K562 (cell line): ENCODE data around the gene FRMPD2. TPM values are rescaled to one million over a fixed set of nuclear protein-coding genes. Genes with fewer than 3 reads are reported as not detected.
A peak's percentile ranks its signal among the peaks of the same experiment; 100 is the strongest.

Source experiments
- ATAC-seq: fragments of 200-7000 bp; cut with Tn5 transposase; 3 replicates; pipeline ENCODE4 v1.9.1; 2020; ENCODE audit warnings: moderate library complexity
- BruUV-seq: library from RNA; stranded (reverse); fragments of 400-500 nt; replicated peaks from 2 replicates; lab custom pipeline; 2021; lab: Mats Ljungman, UMichigan
- CTCF ChIA-PET: fragments of 300-600 bp; formaldehyde crosslinking; extraction: SDS; loops from one replicate; lab custom pipeline; 2021; ENCODE audit warnings: low intra/inter-chr PET ratio; lab: Yijun Ruan, JAX
- POLR2A ChIA-PET: fragments of 300-600, 350-650 bp; sonication (Branson Sonifier 250); formaldehyde crosslinking; extraction: SDS; loops from one replicate; lab custom pipeline; 2021; ENCODE audit warnings: antibody characterized with exemption, inconsistent platforms; lab: Yijun Ruan, JAX
- DNase-seq, 4 experiments: peaks; one replicate each; pipeline versions ENCODE4 v3.0.0 to v3.0.0-alpha.2; 2011 to 2018; ENCODE audit warnings: low spot score in 3 of 4, mixed read lengths in 3 of 4; ENCODE audit errors: extremely low read depth in 1 of 4
- FAIRE-seq: peaks from 2 replicates; lab custom pipeline; 2011; peaks lifted over from hg19 to GRCh38; lab: Jason Lieb, UNC
- H2AFZ ChIP-seq: 2 replicates; pipeline ENCODE4 v1.6.0; 2011; ENCODE audit warnings: low read depth, low read length, control low read depth, inconsistent platforms
- H3K27ac ChIP-seq: fragments of 200-600 bp; 3 replicates; pipeline ENCODE4 v1.8.0; 2011; ENCODE audit warnings: low read depth, mild to moderate bottlenecking, control low read depth, inconsistent platforms, low read length, moderate library complexity, mixed read lengths; ENCODE audit errors: extremely low read depth
- H3K27me3 ChIP-seq, 2 experiments: fragments of 300-600 bp in 1 of 2; 2 replicates in 1 of 2; 3 replicates in 1 of 2; pipeline versions ENCODE4 v1.6.0 to v1.8.0; 2011; ENCODE audit warnings: inconsistent platforms in 2 of 2, low read length in 2 of 2, mild to moderate bottlenecking in 1 of 2, mixed read lengths in 1 of 2, moderate library complexity in 1 of 2; ENCODE audit not compliant: control insufficient read depth in 2 of 2, insufficient read depth in 2 of 2
- H3K36me3 ChIP-seq: fragments of 300-600 bp; 3 replicates; pipeline ENCODE4 v1.8.0; 2011; ENCODE audit warnings: mild to moderate bottlenecking, low read length, inconsistent platforms; ENCODE audit not compliant: control insufficient read depth, insufficient read depth
- H3K4me1 ChIP-seq, 2 experiments: fragments of 200-600 bp in 1 of 2; replicated peaks in 1 of 2; 2 replicates in 1 of 2; 3 replicates in 1 of 2; pipeline versions ENCODE4 v1.5.1 to v1.8.0; 2011; ENCODE audit warnings: inconsistent platforms in 2 of 2, low read length in 2 of 2, mild to moderate bottlenecking in 1 of 2, mixed read lengths in 1 of 2, moderate library complexity in 1 of 2; ENCODE audit not compliant: control insufficient read depth in 2 of 2, insufficient read depth in 2 of 2
- H3K4me2 ChIP-seq: 2 replicates; pipeline ENCODE4 v1.6.1; 2011; ENCODE audit warnings: low read length, control low read depth, inconsistent platforms, mixed read lengths; ENCODE audit not compliant: insufficient read depth
- H3K4me3 ChIP-seq: fragments of 200-600 bp; sonication (generic), shearing (Covaris generic); 2 replicates; pipeline ENCODE4 v1.5.1; 2016; ENCODE audit warnings: control low read depth, inconsistent platforms
- H3K79me2 ChIP-seq: fragments of 200-600 bp; 3 replicates; pipeline ENCODE4 v1.8.0; 2011; ENCODE audit warnings: low read length, inconsistent platforms; ENCODE audit not compliant: control insufficient read depth, insufficient read depth
- H3K9ac ChIP-seq, 2 experiments: 2 replicates each; pipeline versions ENCODE4 v1.6.0 to v1.6.1; 2011; ENCODE audit warnings: low read depth in 2 of 2, low read length in 2 of 2, control low read depth in 1 of 2, inconsistent platforms in 1 of 2, mild to moderate bottlenecking in 1 of 2, mixed read lengths in 1 of 2; ENCODE audit not compliant: insufficient read depth in 1 of 2
- H3K9me1 ChIP-seq: one replicate; pipeline ENCODE4 v1.6.0; 2011; ENCODE audit warnings: inconsistent platforms, mild to moderate bottlenecking, low read length, moderate library complexity; ENCODE audit not compliant: control insufficient read depth, insufficient read depth
- H3K9me3 ChIP-seq: replicated peaks from 2 replicates; pipeline ENCODE4 v1.5.1; 2011; ENCODE audit warnings: low read depth, low read length, inconsistent platforms; ENCODE audit not compliant: control insufficient read depth, insufficient read depth
- H4K20me1 ChIP-seq: replicated peaks from 2 replicates; pipeline ENCODE4 v1.6.1; 2011; ENCODE audit warnings: low read length, inconsistent platforms, mixed read lengths; ENCODE audit not compliant: control insufficient read depth, insufficient read depth
- HMBOX1 ChIP-seq: sonication (generic); IDR thresholded peaks from 2 replicates; pipeline ENCODE4 v1.6.1; 2016
- MECOM ChIP-seq: fragments of 250-450 bp; sonication (Bioruptor Pico); IDR thresholded peaks from 2 replicates; pipeline ENCODE4 v1.8.0; 2022; ENCODE audit warnings: inconsistent platforms
- RBM25 ChIP-seq: fragments of 200-400 bp; formaldehyde crosslinking; IDR thresholded peaks from 2 replicates; pipeline ENCODE4 v1.6.1; 2018; ENCODE audit warnings: low read length, low read depth, moderate library complexity; ENCODE audit not compliant: severe bottlenecking
- ZFP91 ChIP-seq: sonication (generic); formaldehyde crosslinking; IDR thresholded peaks from 2 replicates; pipeline ENCODE4 v1.8.0; 2022; ENCODE audit warnings: mild to moderate bottlenecking, missing genetic modification reagents
- ZNF398 ChIP-seq: fragments of 250-450 bp; sonication (Bioruptor Pico); IDR thresholded peaks from 2 replicates; pipeline ENCODE4 v1.8.0; 2021; ENCODE audit warnings: moderate library complexity, mild to moderate bottlenecking, inconsistent platforms
- ZNF449 ChIP-seq: fragments of 250-450 bp; sonication (Bioruptor Pico); IDR thresholded peaks from 2 replicates; pipeline ENCODE4 v1.8.0; 2022; ENCODE audit warnings: moderate library complexity, mild to moderate bottlenecking, inconsistent platforms
- ZNF707 ChIP-seq: fragments of 250-450 bp; sonication (Bioruptor Pico); conservative IDR thresholded peaks from 2 replicates; pipeline ENCODE4 v1.8.0; 2022; ENCODE audit warnings: inconsistent platforms, mild to moderate bottlenecking, moderate library complexity
- WGBS: fragments of 100-300 bp; shearing (Covaris generic); methylation state at CpG from one replicate; pipeline ENCODE4 v1.1.6; 2016; ENCODE audit warnings: low coverage, mixed read lengths; ENCODE audit not compliant: insufficient coverage; ENCODE audit errors: missing lambda C conversion rate; 5-methylcytosine and 5-hydroxymethylcytosine counted together
- in situ Hi-C: fragments of 300-500 bp; cut with MboI; formaldehyde crosslinking; loops from 4 replicates; pipeline ENCODE4 v1.15.0; 2018; ENCODE audit warnings: inconsistent platforms, mixed read lengths
- intact Hi-C: fragments of 100-400 bp; cut with micrococcal nuclease; formaldehyde crosslinking; loops from 2 replicates; pipeline ENCODE4 v1.14.2; 2022
- polyA plus RNA-seq, 8 experiments: library from polyadenylated mRNA; depleted of rRNA in 4 of 8; stranded (reverse) in 5 of 8; unstranded in 3 of 8; fragments of >200 nt; fragmentation: Nextera tagmentation in 2 of 8; fragmentation: Illumina TruSeq in 1 of 8; extraction: Ambion mirVana in 2 of 8; extraction: Trizol in 1 of 8; gene quantifications; 2 replicates each; pipeline versions ENCODE4 v1.2.1 to v1.2.3, GENCODE V29; 2011 to 2014; ENCODE audit warnings: inconsistent platforms in 1 of 8, missing spikeins in 1 of 8
- total RNA-seq, 7 experiments: library from RNA; depleted of rRNA in 6 of 7; stranded (reverse); fragments of >200 nt in 6 of 7; fragmentation: Illumina TruSeq in 2 of 7; extraction: Trizol in 2 of 7; gene quantifications; 2 replicates each; pipeline versions ENCODE4 v1.2.1 to v1.2.3, GENCODE V29; 2011 to 2021; ENCODE audit warnings: low replicate concordance in 1 of 7

FRMPD2 gene
- total and polyA plus RNA-seq, 9 of the 15 experiments (the other 6 are each of a cell fraction or from before 2014, with no cell fraction given), result 0.12 to 0.95 (median 0.33) TPM

GRCh38 chr10:48257407-48257961 is 17.0 kb downstream of the FRMPD2 start:
- no peaks in the 10 kb centered on the region for H4K20me1 ChIP-seq
- ATAC-seq, result no peak
- H3K4me2 ChIP-seq, result no peak overlapping the region
- no peak overlapping the region for H3K4me3 ChIP-seq
- H2AFZ ChIP-seq, result no peak overlapping the region
- no peaks in the 10 kb centered on the region for H3K36me3 ChIP-seq
- no peak overlapping the region for H3K9ac ChIP-seq
- no peak overlapping the region for H3K27ac ChIP-seq
- WGBS, result 2% methylated on average over 3 of the region's 3 CpGs
- no peak for DNase-seq
- H3K27me3 ChIP-seq, result peaks cover 8 to 23% of the 10 kb centered on the region in 2 experiments
- CTCF ChIA-PET, result no interaction called here
- no peaks in the 10 kb centered on the region for H3K9me1 ChIP-seq
- no peak for FAIRE-seq
- intact Hi-C loops (loop anchor here (5.0 kb wide), 1 partner anchor 50 kb away; the partner anchor contains the start of gene MAPK8), in situ Hi-C loops (no loop called here)
- H3K4me1 ChIP-seq, result no peaks in the 10 kb centered on the region
- no peak for TF ChIP-seq MECOM (CRISPR knock-in tag)
- TF ChIP-seq RBM25, result peak; percentile 17
- no peaks in the 10 kb centered on the region for H3K9me3 ChIP-seq
- no TSS peak for BruUV-seq
- no peaks in the 10 kb centered on the region for H3K79me2 ChIP-seq
- POLR2A ChIA-PET, result no interaction called here

GRCh38 chr10:48255722-48256121 is 18.8 kb downstream of the FRMPD2 start:
- Histone ChIP-seq H3K4me3 (no peak overlapping the region), H3K9me3 (no peaks in the 10 kb centered on the region), H3K9me1 (no peaks in the 10 kb centered on the region), H4K20me1 (no peaks in the 10 kb centered on the region), H3K79me2 (no peaks in the 10 kb centered on the region), H3K27me3 (peaks cover 15 to 39% of the 10 kb centered on the region in 2 experiments), H3K9ac (no peak overlapping the region), H2AFZ (no peak overlapping the region), H3K4me2 (no peak overlapping the region), H3K4me1 (no peaks in the 10 kb centered on the region), H3K27ac (no peak overlapping the region), H3K36me3 (no peaks in the 10 kb centered on the region)
- ATAC-seq (no peak), FAIRE-seq (no peak), DNase-seq (no peak)
- ChIA-PET CTCF (no interaction called here), POLR2A (interaction anchor here (0.7 to 1.0 kb wide), 3 partner anchors 13 to 38 kb away, joined by 3 read pairs; no protein-coding TSS in a partner anchor)
- in situ Hi-C loops (no loop called here), intact Hi-C loops (loop anchor here (5.0 kb wide), 1 partner anchor 52 kb away; the partner anchor contains the start of gene MAPK8)
- BruUV-seq, result no TSS peak
- 0% methylated on average over 6 of the region's 6 CpGs for WGBS
- TF ChIP-seq HMBOX1, result no peak
- no peak for TF ChIP-seq ZNF449 (CRISPR knock-in tag)
- no peak for TF ChIP-seq ZNF398 (CRISPR knock-in tag)
- TF ChIP-seq ZNF707, result no peak
- TF ChIP-seq ZFP91, result no peak
